Measurements from ENCODE around the gene PRELID2.
"Not testable (repeated sequence)": the region's sequence is repeated elsewhere in the genome, so short reads cannot be mapped to it uniquely, and the experiment has no call there.

The PRELID2 gene

DNA sequence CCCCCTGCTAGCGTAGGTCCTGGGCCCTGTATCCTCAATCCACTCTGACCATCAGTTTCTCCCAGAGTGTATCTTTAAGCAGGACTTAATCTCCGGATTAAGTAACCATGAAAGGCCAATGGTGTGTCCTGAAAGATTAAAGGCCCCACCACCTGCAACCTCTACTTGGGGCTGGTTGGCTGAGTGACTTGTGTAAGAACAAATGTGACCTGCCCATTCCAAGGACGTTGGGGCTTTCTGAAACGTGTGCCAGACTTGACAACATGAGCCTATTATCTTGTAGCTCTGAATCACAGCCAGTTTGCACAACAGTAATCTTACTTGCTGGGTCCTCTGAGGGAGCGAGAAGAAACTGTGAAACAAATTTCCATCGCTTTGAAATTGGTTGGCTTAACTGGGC is 3.1 kb upstream of the PRELID2 start:
- CTCF ChIA-PET = no interaction called here
- TF ChIP-seq HDGF (IDR thresholded peaks at IDR 0.05; ENCODE audit: borderline replicate concordance) = no peak
- TF ChIP-seq NFRKB (IDR thresholded peaks at IDR 0.05) = no peak
- no peak for TF ChIP-seq ZNF384 (IDR thresholded peaks at IDR 0.05)
- TF ChIP-seq ELF4 (IDR thresholded peaks at IDR 0.05) = no peak
- no peak for TF ChIP-seq BHLHE40 (IDR thresholded peaks at IDR 0.05; ENCODE audit: borderline replicate concordance)
- no peak for TF ChIP-seq FOXA1 (IDR thresholded peaks at IDR 0.05)
- TF ChIP-seq TARDBP (IDR thresholded peaks at IDR 0.05) = no peak
- TF ChIP-seq FOXM1 (IDR thresholded peaks at IDR 0.05; ENCODE audit: borderline replicate concordance) = no peak
- no peak for TF ChIP-seq FOXK2 (IDR thresholded peaks at IDR 0.05)
- no peak for TF ChIP-seq SUZ12 (IDR thresholded peaks at IDR 0.05)
- TF ChIP-seq L3MBTL2 (conservative IDR thresholded peaks at IDR 0.05) = no peak
- no peak for TF ChIP-seq CTBP1 (IDR thresholded peaks at IDR 0.05; ENCODE audit: borderline replicate concordance)
- no peak for TF ChIP-seq ARNT (IDR thresholded peaks at IDR 0.05)
- no peak for TF ChIP-seq SP1 (IDR thresholded peaks at IDR 0.05)
- no peak for DNase-seq (ENCODE audit: extremely low spot score)
- POLR2A ChIA-PET = no interaction called here

DNA sequence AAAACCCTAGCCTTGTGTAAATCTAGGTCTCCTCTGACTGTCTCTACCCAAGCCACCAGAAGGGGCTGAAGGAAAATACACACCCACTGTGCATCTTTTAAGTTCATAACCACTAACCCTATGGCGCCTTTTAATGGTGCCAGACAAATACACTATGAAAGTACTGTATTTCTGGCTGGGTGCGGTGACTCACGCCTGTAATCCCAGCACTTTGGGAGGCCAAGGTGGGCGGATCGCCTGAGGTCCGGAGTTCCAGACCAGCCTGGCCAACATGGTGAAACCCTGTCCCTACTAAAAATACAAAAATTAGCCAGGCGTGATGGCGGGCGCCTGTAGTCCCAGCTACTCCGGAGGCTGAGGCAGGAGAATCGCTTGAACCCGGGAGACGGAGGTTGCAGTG is 1.1 kb upstream of the PRELID2 start:
- ChIA-PET CTCF (interaction anchor here (0.5 kb wide), 1 partner anchor 8 kb away, joined by 5 read pairs; no protein-coding TSS in a partner anchor), POLR2A (interaction anchor here (2.5 kb wide), 1 partner anchor 9 kb away, joined by 18 read pairs; no protein-coding TSS in a partner anchor)
- not testable (repeated sequence) for DNase-seq (ENCODE audit: extremely low spot score)

DNA sequence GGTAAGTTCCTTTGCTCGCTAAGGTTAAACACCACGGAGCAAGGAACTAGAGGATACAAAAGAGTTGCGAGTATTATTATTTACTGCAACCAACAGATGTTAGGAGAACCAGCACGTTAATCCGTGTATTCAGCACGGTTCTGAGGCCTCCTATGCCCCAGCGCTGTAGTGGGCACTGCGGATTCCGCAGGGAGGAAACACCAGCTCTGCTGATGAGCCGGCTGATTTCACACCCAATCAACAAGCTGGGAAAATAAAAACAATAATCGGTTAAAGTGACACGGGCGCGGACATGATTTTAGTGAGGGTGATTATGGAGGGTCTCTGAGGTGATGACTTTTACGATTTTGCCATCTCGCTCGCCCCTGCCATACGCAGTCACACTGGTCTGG is 702 bp upstream of the PRELID2 start:
- DNase-seq (ENCODE audit: extremely low spot score) = no peak
- TF ChIP-seq SUZ12 (IDR thresholded peaks at IDR 0.05) = no peak
- no peak for TF ChIP-seq SP1 (IDR thresholded peaks at IDR 0.05)
- TF ChIP-seq NFRKB (IDR thresholded peaks at IDR 0.05) = no peak
- TF ChIP-seq LEF1 (IDR thresholded peaks at IDR 0.05; ENCODE audit: borderline replicate concordance) = no peak
- TF ChIP-seq BHLHE40 (IDR thresholded peaks at IDR 0.05; ENCODE audit: borderline replicate concordance) = no peak
- no peak for TF ChIP-seq ARNT (IDR thresholded peaks at IDR 0.05)
- TF ChIP-seq ELF4 (IDR thresholded peaks at IDR 0.05) = no peak
- TF ChIP-seq, protein P1, sequence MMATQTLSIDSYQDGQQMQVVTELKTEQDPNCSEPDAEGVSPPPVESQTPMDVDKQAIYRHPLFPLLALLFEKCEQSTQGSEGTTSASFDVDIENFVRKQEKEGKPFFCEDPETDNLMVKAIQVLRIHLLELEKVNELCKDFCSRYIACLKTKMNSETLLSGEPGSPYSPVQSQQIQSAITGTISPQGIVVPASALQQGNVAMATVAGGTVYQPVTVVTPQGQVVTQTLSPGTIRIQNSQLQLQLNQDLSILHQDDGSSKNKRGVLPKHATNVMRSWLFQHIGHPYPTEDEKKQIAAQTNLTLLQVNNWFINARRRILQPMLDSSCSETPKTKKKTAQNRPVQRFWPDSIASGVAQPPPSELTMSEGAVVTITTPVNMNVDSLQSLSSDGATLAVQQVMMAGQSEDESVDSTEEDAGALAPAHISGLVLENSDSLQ (IDR thresholded peaks at IDR 0.05) = no peak
- no peak for TF ChIP-seq FOXM1 (IDR thresholded peaks at IDR 0.05; ENCODE audit: borderline replicate concordance)
- no peak for TF ChIP-seq ZNF384 (IDR thresholded peaks at IDR 0.05)
- TF ChIP-seq FOXA1 (IDR thresholded peaks at IDR 0.05) = no peak
- TF ChIP-seq TARDBP (IDR thresholded peaks at IDR 0.05) = no peak
- TF ChIP-seq CTBP1 (IDR thresholded peaks at IDR 0.05; ENCODE audit: borderline replicate concordance) = no peak
- no peak; the same call in 1 of the 2 replicates for TF ChIP-seq L3MBTL2 (conservative IDR thresholded peaks at IDR 0.05)
- ChIA-PET CTCF (interaction anchor here (0.5 to 1.8 kb wide), 3 partner anchors 9 to 31 kb away, joined by 3 to 17 read pairs (median 5); no protein-coding TSS in a partner anchor), POLR2A (interaction anchor here (0.8 to 2.5 kb wide), 3 partner anchors 9 to 139 kb away, joined by 3 to 18 read pairs (median 8); no protein-coding TSS in a partner anchor)

DNA sequence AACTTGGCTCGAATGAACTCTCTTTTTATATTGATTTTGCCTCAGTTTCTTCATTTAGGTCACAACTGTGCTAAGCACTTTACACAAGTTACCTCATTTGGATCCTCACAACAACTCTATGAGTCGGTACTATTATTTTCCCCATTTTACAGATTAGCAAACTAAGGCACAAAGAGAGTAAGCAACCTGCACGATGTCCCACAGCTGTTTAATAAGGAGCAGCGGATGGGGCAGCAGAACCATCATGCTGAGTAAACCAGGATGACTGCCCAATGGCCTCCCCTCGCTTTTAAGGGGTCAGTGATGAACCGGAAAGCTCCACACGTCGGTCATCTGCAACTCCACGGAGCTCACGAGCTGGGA is 607 bp downstream of the PRELID2 start:
- no peak for TF ChIP-seq LEF1 (IDR thresholded peaks at IDR 0.05; ENCODE audit: borderline replicate concordance)
- no peak for TF ChIP-seq TARDBP (IDR thresholded peaks at IDR 0.05)
- no peak for TF ChIP-seq ELF4 (IDR thresholded peaks at IDR 0.05)
- no peak for TF ChIP-seq FOXM1 (IDR thresholded peaks at IDR 0.05; ENCODE audit: borderline replicate concordance)
- no peak for TF ChIP-seq BHLHE40 (IDR thresholded peaks at IDR 0.05; ENCODE audit: borderline replicate concordance)
- no peak for TF ChIP-seq SP1 (IDR thresholded peaks at IDR 0.05)
- no peak for TF ChIP-seq NFRKB (IDR thresholded peaks at IDR 0.05)
- no peak for TF ChIP-seq L3MBTL2 (conservative IDR thresholded peaks at IDR 0.05)
- no peak for TF ChIP-seq FOXK2 (IDR thresholded peaks at IDR 0.05)
- TF ChIP-seq, protein P1 (IDR thresholded peaks at IDR 0.05) = no peak
- TF ChIP-seq SUZ12 (IDR thresholded peaks at IDR 0.05) = no peak
- no peak for TF ChIP-seq FOXA1 (IDR thresholded peaks at IDR 0.05)
- no peak for TF ChIP-seq HDGF (IDR thresholded peaks at IDR 0.05; ENCODE audit: borderline replicate concordance)
- TF ChIP-seq CTBP1 (IDR thresholded peaks at IDR 0.05; ENCODE audit: borderline replicate concordance) = no peak
- no peak for TF ChIP-seq ARNT (IDR thresholded peaks at IDR 0.05)
- no peak for TF ChIP-seq ZNF384 (IDR thresholded peaks at IDR 0.05)
- CTCF ChIA-PET = interaction anchor here (0.7 to 1.8 kb wide), 3 partner anchors 9 to 53 kb away, joined by 3 to 17 read pairs (median 4); no protein-coding TSS in a partner anchor
- DNase-seq (ENCODE audit: extremely low spot score) = no peak
- POLR2A ChIA-PET = interaction anchor here (0.8 to 2.5 kb wide), 6 partner anchors 9 to 148 kb away, joined by 3 to 18 read pairs (median 5); no protein-coding TSS in a partner anchor

DNA sequence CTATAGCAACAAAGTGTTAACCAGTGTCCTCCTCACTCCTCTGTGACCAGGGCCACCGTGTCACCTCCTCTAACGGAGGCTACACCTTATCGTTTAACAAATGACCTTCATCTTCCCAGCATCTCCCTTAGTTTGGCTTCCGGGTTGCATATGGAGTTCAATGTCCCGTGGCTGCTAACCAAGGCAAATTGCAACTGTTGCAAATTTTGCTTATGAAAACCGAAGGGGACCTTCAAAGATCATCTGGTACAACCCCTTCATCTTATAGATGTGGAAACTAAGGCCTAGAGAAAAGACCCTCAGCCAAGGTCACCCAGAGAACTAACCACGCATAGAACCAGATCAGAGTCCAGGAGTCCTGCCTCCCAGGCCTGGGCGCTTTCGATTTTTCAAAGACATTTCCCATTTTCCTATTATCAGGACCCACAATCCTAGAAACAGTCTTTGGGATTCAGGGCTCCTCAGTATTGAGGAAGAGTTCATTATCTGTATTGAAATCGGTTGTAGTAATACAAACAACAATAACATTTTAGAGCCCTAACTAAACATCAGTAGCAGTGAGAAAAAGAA is 1.4 kb downstream of the PRELID2 start:
- TF ChIP-seq ARNT (IDR thresholded peaks at IDR 0.05) (no peak), SP1 (IDR thresholded peaks at IDR 0.05) (no peak), ELF4 (IDR thresholded peaks at IDR 0.05) (no peak), L3MBTL2 (conservative IDR thresholded peaks at IDR 0.05) (no peak), CTBP1 (IDR thresholded peaks at IDR 0.05; ENCODE audit: borderline replicate concordance) (no peak), ZNF384 (IDR thresholded peaks at IDR 0.05) (no peak), BHLHE40 (IDR thresholded peaks at IDR 0.05; ENCODE audit: borderline replicate concordance) (no peak), SUZ12 (IDR thresholded peaks at IDR 0.05) (no peak), FOXK2 (IDR thresholded peaks at IDR 0.05) (no peak), LEF1 (IDR thresholded peaks at IDR 0.05; ENCODE audit: borderline replicate concordance) (no peak), NFRKB (IDR thresholded peaks at IDR 0.05) (no peak), FOXM1 (IDR thresholded peaks at IDR 0.05; ENCODE audit: borderline replicate concordance) (no peak), HDGF (IDR thresholded peaks at IDR 0.05; ENCODE audit: borderline replicate concordance) (no peak), TARDBP (IDR thresholded peaks at IDR 0.05) (no peak)
- TF ChIP-seq, protein P1 (IDR thresholded peaks at IDR 0.05) = no peak
- CTCF ChIA-PET = interaction anchor here (0.7 kb wide), 1 partner anchor 12 kb away, joined by 4 read pairs; no protein-coding TSS in a partner anchor
- POLR2A ChIA-PET = no interaction called here
- DNase-seq (ENCODE audit: extremely low spot score) = no peak

Data from HEK293T (cell line).